COLO829 (cell line): ENCODE data around the gene FBXO28.
"Not testable (repeated sequence)": the region's sequence is repeated elsewhere in the genome, so short reads cannot be mapped to it uniquely, and the experiment has no call there.

Experiments
- DNase-seq: peaks from one replicate; pipeline ENCODE4 v3.0.0; 2012; ENCODE audit warnings: low spot score

Gene FBXO28

DNA sequence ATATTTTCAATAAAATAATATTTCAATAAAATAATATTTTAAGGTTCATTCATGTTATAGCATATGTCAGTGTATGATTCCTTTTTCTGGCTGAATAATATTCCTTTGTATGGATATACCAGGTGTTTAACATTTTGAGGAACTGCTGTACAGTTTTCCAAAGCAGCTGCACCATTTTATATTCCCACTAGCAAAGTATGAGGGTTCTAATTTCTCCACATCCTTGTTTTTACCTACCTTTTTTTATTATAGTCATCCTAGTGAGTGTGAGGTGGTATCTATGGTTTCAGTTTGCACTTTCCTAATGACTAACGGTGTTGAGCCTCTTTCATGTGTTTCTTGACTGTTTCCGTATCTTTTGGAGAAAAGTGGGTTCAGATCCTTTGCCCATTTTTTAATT, 74.4 kb downstream of the FBXO28 start:
- no peak for DNase-seq

DNA sequence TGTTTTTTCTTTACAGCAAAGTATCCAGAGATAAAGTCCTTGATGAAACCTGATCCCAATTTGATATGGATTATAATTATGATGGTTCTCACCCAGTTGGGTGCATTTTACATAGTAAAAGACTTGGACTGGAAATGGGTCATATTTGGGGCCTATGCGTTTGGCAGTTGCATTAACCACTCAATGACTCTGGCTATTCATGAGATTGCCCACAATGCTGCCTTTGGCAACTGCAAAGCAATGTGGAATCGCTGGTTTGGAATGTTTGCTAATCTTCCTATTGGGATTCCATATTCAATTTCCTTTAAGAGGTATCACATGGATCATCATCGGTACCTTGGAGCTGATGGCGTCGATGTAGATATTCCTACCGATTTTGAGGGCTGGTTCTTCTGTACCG, 75.7 kb downstream of the FBXO28 start:
- no peak for DNase-seq

DNA sequence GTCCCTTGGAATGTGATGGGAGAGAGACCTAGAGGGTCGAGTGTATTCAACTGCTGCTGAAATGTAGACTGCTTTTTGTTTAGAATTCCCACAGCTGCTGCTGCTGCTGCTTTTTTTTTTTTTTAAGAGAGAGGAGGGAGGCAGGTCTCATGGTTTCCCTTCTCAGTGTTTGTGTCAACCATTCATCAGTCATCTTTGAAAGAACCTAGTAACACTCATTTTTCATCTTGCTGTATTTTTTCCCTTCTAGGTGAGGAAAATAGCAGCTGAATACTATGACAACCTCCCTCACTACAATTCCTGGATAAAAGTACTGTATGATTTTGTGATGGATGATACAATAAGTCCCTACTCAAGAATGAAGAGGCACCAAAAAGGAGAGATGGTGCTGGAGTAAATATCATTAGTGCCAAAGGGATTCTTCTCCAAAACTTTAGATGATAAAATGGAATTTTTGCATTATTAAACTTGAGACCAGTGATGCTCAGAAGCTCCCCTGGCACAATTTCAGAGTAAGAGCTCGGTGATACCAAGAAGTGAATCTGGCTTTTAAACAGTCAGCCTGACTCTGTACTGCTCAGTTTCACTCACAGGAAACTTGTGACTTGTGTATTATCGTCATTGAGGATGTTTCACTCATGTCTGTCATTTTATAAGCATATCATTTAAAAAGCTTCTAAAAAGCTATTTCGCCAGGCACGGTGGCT, 78.3 kb downstream of the FBXO28 start:
- DNase-seq = no peak

DNA sequence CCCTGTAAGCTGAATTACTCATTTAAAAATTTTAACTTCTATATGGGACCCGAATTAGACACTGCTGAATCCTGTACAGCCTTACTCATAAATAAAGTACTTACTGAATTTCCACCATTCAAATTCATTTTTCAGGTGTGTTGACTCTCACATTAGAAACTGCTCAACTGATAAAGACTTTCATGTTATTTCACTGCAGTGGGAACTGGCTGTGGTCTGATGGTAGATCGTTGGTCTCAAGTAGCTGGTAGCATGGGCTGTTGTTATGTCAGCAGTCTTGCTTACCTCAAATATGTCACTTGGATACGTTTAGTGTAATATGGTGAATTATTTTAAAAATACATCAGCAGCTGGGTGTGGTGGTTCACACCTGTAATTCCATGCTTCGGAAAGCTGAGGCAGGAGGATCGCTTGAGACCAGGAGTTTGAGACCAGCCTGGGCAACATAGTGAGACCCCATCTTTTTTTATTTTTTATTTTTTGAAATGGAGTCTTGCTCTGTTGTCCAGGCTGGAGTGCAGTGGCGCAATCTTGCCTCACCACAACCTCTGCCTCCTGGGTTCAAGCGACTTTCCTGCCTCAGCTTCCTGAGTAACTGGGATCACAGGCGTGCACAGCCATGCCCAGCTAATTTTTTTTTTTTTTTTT, 79.5 kb downstream of the FBXO28 start:
- DNase-seq = no peak

DNA sequence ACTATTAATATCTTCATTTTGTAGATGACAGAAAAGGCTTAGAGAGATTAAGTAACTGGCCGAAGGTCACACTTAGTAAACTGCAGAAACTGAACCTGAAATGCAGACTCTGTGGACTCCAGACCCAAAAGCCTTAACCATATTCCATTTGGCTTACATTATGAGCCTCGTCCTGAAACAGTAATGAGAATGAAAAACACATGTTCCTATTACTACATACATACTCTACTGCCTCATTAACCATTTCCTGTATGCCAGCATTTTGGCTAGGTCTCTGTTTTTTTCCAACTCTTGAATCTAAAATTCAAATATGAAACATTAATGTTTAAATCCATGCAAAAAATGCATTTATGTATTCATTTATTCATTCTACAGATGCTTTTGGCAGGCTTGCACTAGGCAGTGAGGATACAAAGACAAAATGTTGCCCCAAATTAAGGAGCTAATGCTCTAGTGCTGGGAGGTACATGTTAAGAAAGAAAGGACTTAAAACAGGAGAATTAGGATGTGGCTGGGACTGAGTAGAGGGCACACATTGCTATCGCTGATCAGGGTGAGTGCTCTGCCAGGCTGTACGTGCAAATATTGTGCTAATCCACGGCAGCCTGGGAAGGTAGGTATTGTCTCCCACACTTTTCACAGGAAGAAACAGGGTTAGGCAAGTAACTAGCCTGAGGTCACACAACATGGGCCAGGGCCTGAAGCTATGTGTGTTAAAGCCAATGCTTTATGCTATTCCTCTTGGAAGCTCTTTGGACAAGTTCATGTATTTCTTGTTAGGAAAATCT, 83.1 kb downstream of the FBXO28 start:
- DNase-seq = no peak

DNA sequence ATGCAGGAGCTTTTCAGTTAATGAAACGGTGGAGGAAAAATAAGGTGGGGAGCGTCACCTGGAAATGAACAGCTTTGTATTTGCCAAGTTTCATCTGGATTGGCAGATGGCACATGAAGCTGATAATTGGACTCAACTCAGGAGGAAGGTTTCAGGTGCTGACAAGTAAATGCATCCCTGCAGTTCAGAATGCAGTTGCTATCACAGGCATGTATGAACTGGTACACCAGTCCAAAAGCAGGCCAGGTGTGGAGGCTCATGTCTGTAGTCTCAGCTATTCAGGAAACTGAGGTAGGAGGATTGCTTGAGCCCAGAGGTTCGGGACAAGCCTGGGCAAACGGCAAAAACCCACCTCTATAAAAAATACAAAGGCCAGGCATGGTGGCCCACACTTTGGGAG, 84.7 kb downstream of the FBXO28 start:
- no peak for DNase-seq

DNA sequence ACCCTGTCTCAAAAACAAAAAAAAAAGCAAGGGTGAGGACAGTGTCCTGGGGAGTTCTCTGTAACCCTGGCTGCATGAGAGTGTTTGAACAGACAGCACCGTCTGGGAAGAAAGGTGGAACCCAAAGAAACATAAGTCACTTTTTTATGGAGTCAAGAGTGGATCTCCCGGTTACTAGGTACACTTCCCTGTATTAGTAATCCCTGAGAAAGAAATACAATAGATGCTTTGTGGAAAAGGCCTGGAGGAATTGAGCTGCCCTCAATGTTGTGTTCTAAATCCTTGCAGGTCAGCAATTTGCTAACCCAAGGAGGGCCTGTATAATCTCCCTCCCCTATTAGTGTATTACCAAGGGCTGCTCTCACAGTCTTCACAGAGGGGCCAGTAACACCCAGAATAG, 85.8 kb downstream of the FBXO28 start:
- peak; percentile 70 for DNase-seq

DNA sequence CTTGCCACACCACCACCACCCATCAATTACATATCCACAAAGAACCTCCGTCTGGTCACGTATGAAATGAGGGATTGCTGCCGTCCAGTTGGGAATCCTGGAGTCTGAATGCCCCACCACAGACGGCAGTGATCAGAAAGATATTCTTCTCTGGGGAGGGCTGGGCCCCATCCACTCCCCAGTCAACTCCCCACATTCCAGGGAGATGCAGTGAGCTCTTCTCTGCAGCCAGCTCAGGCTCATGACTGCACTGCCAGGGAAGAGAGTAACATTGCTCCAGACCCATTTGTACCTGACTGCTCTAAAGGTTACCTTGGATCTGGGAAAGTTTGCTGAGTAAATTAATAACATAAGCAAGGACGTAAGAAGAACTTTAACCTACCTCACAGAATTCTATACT, 87.5 kb downstream of the FBXO28 start:
- no peak for DNase-seq

DNA sequence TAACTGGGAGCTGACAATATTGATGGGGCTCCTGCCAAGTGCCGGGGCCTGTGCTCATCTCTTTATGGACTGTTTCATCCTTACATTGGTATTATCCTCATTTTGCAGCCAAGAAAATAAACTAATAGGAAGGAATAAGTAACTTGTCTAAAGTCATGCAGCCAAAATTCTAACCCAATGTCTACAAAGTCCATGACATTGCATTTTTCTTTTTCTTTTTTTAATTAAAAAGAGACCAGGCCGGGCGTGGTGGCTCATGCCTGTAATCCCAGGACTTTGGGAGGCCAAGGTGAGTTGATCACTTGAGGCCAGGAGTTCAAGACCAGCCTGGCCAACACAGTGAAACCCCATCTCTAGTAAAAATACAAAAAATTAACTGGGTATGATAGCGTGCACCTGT, 87.9 kb downstream of the FBXO28 start:
- no peak for DNase-seq

DNA sequence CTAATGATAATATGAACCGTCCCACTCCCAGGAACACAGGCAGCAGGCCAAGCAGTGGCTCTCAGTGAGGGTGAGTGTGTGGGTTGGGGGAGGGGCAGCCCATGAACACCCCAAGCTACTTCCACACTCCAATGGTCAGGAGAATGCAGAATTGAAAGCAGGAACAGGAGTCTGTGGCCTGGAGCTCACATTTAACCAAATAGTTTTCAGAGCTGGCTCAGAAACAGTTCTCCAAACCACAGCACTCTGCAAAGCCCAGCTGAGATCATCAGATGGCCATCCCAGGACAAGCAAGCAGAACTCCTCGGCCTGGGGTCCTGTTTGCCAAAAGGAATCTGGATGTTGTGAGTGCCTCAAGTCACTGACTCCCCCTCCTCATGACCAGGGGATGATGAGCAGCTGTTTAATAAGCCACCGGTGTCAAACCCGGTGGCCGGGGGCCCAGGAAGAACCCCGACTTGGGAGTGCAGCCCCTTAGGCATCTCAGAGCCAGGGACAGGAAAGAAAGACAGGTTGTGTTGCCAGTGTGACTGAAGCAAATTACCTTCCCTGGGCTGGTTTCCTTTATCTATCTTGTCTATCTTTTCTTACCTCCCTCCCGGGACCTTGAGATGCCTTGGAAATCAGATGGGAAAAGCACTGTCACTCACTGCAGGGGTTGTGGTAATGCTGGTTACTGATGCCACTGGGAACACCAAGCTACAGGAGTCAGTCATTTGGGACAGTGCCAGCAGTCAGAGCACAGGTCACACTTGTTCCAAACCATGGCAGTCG, 89.5 kb downstream of the FBXO28 start:
- no peak for DNase-seq

DNA sequence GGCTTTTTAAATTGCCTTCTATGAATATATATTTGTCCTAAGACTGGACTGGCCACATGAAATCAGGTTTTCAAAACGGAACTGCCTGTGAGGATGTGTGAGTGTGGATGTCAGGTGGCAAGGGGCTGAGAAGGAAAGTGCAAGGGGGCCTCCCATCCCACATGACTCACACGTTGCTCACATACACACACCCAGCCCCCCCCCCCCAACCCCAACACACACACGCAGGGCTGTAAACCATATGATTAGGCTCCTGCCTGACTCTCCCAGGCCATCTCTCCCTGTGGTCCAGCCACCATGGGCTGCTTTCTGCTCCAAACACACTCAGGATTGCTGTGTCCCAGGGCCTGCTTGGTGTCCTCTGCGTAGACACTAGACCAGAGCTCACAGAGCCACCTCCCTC, 91.5 kb downstream of the FBXO28 start:
- DNase-seq = no peak

DNA sequence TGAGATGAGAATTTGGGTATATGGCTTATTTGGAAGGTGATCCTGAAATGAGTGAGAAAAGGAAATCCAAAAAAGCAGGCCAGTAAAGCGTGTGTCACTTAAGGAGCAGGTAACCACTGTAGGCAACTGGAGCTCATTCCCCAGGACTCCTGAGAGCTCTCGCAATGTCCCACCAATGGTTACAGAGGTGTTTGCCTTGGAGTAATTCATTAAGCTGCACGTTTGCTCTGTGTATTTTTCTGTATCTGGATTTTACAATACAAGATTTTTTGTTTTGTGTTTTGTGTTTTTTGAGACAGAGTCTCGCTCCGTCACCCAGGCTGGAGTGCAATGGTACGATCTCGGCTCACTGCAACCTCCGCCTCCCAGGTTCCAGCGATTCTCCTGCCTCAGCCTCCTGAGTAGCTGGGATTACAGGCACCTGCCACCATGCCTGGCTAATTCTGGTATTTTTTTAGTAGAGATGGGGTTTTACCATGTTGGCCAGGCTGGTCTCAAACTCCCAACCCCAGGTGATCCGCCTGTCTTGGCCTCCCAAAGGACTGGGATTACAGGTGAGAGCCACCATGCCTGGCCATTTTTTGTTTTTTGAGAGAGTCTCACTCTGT, 92.1 kb downstream of the FBXO28 start:
- DNase-seq = not testable (repeated sequence)

DNA sequence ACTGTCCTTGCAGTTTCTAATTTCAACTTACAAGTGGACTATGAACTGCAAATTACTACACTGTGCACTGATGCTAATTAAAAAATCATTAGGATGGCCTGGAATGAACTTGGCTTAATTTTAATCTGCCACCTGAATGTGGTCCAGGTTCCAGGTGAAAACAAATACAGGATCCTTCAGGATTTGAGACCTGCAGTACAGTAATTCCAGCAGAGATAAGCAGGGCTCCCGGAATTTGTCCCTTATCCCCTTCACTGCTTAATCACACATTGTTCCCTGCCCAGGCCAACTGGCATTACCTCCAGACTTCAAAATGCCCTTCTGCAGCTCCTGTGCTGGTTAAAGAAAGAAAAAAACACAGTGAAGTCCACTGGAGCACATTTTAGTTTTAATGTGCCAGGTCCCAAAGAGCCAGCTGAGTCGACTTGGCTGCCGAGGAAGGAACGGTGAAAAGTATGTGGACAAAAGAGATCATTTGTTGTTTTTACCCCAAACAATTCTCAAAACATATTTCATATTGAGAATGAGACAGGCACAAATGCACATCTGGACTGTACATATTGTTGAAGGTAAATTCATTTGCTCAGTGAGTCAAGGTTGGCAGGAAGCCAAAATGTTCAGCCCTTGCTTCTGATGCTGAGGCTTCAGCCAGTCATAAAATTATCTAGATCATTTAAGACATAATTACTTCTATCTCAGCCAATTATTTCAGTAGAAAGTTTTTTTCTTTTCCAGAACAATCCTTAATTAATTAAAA, 97.5 kb downstream of the FBXO28 start:
- DNase-seq = no peak
